ENCODE measurements around the gene DDX49. TPM values are rescaled to one million over a fixed set of nuclear protein-coding genes. Genes with fewer than 3 reads are reported as not detected.

DDX49 gene
- total RNA-seq, 2 experiments from 2014 or later = 63.7 to 82.4 TPM

DNA sequence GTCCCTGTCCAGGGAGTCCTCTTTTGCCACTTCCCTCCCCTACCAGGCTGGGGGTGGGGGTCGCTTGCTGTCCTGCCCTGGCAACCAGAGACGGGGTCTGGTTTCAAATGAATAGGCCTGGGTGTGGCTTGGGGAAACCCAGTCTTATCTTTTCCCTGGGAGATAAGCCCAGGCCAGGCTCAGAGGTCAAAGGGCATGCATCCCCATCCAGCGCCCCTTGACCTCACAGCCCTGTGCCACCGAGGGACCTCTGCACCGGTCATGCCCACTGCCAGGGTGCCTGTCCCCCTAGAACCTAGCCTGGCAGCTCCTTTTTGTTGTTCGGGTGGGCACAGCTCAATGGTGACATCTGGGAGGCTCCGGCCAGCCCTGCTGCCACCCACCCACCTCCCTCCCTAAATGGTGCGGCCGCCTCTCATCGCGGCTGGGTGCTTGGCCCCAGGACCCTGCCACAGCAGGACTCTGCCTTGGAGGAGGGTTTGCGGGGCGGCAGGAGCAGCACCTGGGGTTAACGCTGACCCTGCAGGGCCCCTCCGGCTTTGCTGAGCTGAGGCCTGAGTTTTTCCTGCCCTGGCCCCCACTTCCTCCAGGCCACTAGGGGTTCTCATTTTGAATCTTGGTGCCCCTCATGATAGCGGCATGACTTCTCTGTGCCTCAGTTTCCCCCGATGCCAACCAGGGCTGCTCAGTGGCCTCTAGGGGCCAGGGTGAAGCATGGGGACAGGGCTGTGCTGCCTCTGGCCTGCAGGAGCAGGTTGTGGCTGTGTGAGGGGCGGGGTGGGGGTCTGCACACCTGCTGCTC, 20.7 kb upstream of the DDX49 start:
- ChIA-PET CTCF (ENCODE audit: unreplicated experiment) (no interaction called here), POLR2A (interaction anchor here (0.6 kb wide), 2 partner anchors 8 to 50 kb away, joined by 3 read pairs; no protein-coding TSS in a partner anchor)
- Histone ChIP-seq H3K27ac (ENCODE audit: low read depth, low read length, poor library complexity, severe bottlenecking) (no peak overlapping the region), H3K36me3 (ENCODE audit: insufficient read depth, low read length) (peaks cover 11% of the 10 kb centered on the region; the same call in 1 of the 2 replicates), H3K4me1 (ENCODE audit: insufficient read depth, low read length, poor library complexity, severe bottlenecking) (no peaks in the 10 kb centered on the region), H3K4me2 (ENCODE audit: low read length) (no peak overlapping the region), H3K9me3 (ENCODE audit: low read length) (no peaks in the 10 kb centered on the region), H3K4me3 (ENCODE audit: low read depth, low read length, poor library complexity, severe bottlenecking) (no peak overlapping the region), H2AFZ (ENCODE audit: low read length) (no peak overlapping the region), H3K9me2 (ENCODE audit: insufficient read depth, low read length) (no peaks in the 10 kb centered on the region), H3K79me2 (ENCODE audit: insufficient read depth, low read depth, low read length) (no peaks in the 10 kb centered on the region), H4K20me1 (ENCODE audit: insufficient read depth, low read length) (no peaks in the 10 kb centered on the region)
- intact Hi-C loops (cut with micrococcal nuclease; ENCODE audit: unreplicated experiment) = no loop called here
- no peak for DNase-seq (ENCODE audit: low spot score)
- BruUV-seq (replicated peaks) = no TSS peak
- TF ChIP-seq, protein P1, sequence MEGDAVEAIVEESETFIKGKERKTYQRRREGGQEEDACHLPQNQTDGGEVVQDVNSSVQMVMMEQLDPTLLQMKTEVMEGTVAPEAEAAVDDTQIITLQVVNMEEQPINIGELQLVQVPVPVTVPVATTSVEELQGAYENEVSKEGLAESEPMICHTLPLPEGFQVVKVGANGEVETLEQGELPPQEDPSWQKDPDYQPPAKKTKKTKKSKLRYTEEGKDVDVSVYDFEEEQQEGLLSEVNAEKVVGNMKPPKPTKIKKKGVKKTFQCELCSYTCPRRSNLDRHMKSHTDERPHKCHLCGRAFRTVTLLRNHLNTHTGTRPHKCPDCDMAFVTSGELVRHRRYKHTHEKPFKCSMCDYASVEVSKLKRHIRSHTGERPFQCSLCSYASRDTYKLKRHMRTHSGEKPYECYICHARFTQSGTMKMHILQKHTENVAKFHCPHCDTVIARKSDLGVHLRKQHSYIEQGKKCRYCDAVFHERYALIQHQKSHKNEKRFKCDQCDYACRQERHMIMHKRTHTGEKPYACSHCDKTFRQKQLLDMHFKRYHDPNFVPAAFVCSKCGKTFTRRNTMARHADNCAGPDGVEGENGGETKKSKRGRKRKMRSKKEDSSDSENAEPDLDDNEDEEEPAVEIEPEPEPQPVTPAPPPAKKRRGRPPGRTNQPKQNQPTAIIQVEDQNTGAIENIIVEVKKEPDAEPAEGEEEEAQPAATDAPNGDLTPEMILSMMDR (conservative IDR thresholded peaks at IDR 0.05; ENCODE audit: low read length) = no peak
- TF ChIP-seq EZH2phosphoT487 (IDR thresholded peaks at IDR 0.05; ENCODE audit: borderline replicate concordance, low read depth, low read length) = no peak

DNA sequence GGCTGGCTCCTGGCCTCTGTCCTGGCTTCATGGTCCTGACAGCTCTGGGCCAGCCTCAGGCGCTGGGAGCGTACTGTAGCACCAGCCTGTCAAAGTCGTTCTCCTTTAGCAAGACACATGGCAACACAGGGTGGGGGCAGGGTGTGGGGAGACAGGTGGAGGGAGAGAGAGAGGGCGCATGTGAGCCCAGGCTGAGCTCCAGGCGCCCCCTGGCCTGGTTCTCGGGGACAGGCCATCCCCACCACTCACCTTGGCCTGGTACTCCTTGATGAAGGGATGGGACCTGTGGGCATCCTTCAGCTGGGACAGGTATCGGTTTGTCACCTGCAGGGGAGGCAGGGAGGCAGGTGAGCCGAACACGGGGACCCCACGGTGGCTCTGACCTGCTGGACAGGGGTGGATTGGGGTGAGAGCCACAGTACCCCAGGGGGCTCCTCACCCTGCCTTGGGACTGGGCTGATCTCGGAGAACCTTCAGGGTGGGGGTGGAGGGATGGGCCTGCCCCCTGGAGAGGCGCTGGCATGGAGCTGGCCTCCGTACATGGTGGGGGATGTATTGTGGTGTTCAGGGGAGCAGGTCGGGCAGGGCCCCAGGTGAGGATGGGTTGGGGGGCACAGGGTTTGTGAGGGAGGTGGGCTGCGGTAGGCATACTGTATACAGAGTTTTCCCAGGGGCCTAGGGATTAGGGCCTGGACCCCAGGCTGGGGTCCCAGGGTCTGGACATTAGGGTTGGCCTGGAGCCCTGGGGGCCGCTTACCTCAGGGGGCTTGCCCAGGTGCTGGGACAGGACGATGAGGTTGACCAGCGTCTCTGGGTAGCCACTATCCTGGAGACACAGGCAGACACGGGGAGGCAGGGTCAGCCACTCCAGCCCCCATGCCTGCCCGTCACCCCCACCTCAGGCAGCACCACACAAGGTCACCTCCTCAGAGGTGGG, 19.6 kb upstream of the DDX49 start:
- no peak overlapping the region for H2AFZ ChIP-seq (ENCODE audit: low read length)
- TF ChIP-seq, protein P1 (conservative IDR thresholded peaks at IDR 0.05; ENCODE audit: low read length) = no peak
- no peak for TF ChIP-seq EZH2phosphoT487 (IDR thresholded peaks at IDR 0.05; ENCODE audit: borderline replicate concordance, low read depth, low read length)
- H3K9me3 ChIP-seq (ENCODE audit: low read length) = no peaks in the 10 kb centered on the region
- H3K4me2 ChIP-seq (ENCODE audit: low read length) = no peak overlapping the region
- H4K20me1 ChIP-seq (ENCODE audit: insufficient read depth, low read length) = no peaks in the 10 kb centered on the region
- ChIA-PET CTCF (ENCODE audit: unreplicated experiment) (no interaction called here), POLR2A (no interaction called here)
- no peak overlapping the region for H3K27ac ChIP-seq (ENCODE audit: low read depth, low read length, poor library complexity, severe bottlenecking)
- no peaks in the 10 kb centered on the region for H3K79me2 ChIP-seq (ENCODE audit: insufficient read depth, low read depth, low read length)
- H3K36me3 ChIP-seq (ENCODE audit: insufficient read depth, low read length) = peaks cover 16% of the 10 kb centered on the region; the same call in 1 of the 2 replicates
- H3K4me3 ChIP-seq (ENCODE audit: low read depth, low read length, poor library complexity, severe bottlenecking) = no peak overlapping the region
- intact Hi-C loops (cut with micrococcal nuclease; ENCODE audit: unreplicated experiment) = no loop called here
- BruUV-seq (replicated peaks) = no TSS peak
- H3K4me1 ChIP-seq (ENCODE audit: insufficient read depth, low read length, poor library complexity, severe bottlenecking) = no peaks in the 10 kb centered on the region
- DNase-seq (ENCODE audit: low spot score) = no peak
- H3K9me2 ChIP-seq (ENCODE audit: insufficient read depth, low read length) = no peaks in the 10 kb centered on the region

All from OCI-LY7 (cell line).